Measurements from ENCODE around the gene CNNM3. TPM values are rescaled to one million over a fixed set of nuclear protein-coding genes. Genes with fewer than 3 reads are reported as not detected.
A peak's percentile ranks its signal among the peaks of the same experiment; 100 is the strongest.

CNNM3 gene
- total RNA-seq, 1 donor from 2014 or later: 29.0 TPM

DNA sequence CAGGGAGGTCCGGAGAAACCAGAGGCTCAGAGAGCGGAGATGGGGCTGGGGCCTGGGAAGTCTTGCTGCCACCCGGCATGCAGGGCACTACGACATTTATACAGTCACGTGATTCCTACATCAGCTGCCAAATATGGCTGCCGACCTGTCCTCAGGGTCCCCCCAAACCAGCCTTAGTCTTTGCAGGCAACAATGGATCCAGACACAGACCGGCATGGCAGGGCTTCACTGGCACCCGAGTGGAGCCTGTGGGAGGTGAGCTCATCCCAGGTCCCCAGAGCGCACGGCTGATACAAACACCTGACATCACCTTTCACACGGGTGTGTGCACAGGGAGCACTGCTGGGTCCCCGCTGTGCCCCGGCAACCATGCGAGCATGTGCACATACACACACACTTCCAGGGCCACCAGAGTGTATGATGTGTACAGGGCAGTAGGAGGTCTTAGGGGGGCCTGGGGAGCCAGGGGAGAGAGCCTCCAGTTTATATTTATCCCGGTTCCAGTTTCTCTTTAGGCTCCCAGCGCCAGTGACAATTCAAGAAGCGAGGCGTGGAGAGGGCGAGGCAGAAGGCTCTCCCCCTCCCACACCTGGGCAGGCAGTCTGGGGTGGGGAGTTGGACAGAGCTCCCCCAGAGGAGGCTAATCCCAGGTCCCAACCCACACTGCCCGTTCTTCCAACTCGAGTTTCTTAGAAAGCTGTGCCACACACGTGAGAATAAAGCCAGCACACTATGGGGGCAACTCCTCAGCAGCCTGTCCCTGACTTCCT is 51.1 kb downstream of the CNNM3 start:
- Histone ChIP-seq H3K9me3 (no peaks in the 10 kb centered on the region), H3K27me3 (ENCODE audit: low read depth) (no peaks in the 10 kb centered on the region), H3K4me3 (peak overlapping the region; percentile 97), H3K36me3 (peaks cover 53% of the 10 kb centered on the region), H3K4me1 (peaks cover 48% of the 10 kb centered on the region), H3K27ac (peak overlapping the region; percentile 96)
- TF ChIP-seq, protein P1, sequence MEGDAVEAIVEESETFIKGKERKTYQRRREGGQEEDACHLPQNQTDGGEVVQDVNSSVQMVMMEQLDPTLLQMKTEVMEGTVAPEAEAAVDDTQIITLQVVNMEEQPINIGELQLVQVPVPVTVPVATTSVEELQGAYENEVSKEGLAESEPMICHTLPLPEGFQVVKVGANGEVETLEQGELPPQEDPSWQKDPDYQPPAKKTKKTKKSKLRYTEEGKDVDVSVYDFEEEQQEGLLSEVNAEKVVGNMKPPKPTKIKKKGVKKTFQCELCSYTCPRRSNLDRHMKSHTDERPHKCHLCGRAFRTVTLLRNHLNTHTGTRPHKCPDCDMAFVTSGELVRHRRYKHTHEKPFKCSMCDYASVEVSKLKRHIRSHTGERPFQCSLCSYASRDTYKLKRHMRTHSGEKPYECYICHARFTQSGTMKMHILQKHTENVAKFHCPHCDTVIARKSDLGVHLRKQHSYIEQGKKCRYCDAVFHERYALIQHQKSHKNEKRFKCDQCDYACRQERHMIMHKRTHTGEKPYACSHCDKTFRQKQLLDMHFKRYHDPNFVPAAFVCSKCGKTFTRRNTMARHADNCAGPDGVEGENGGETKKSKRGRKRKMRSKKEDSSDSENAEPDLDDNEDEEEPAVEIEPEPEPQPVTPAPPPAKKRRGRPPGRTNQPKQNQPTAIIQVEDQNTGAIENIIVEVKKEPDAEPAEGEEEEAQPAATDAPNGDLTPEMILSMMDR (IDR thresholded peaks at IDR 0.05): no peak
- intact Hi-C loops (cut with DNase I): no loop called here
- DNase-seq (no peak), ATAC-seq (no peak)

DNA sequence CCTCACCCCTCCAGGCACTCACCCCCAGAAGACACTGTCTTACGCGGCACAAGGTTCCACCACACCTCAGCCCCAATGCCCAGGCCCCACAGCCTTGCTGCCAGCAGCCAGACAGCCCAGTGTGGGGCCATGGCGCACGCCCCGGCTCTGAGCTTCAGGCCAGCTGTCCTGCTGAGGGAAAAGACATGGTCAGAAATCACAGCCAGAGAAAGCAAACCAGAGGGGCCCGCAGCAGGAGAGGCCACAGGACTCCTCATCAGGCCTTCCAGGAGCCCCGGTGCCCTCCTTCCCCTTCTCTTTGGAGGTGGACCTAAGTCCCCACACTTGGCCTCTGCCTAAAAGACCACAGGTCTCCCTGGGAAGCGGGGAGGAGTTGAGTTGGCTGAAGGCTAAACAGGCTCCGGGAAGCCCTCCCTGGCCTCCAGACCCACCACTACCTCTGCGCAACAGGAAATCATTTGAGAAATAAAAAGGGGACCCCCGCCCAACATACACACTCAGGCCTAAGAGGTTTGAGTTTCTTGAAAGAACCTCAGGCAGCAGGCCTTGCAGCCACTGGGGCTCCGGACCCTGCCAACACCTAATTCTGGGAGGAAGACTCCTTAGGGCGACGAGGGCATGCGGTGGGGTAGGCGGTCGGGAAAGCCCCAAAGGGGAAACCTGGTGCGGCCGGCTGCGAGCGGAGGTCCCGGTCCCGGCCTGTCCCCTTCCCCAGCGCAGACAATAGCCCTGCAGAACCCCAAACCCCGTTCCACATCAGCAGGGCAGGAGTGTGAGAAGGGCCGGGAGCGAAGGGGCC is 51.9 kb downstream of the CNNM3 start:
- DNase-seq (no peak), ATAC-seq (no peak)
- intact Hi-C loops (cut with DNase I): no loop called here
- Histone ChIP-seq H3K27ac (peak overlapping the region; percentile 96), H3K4me3 (peak overlapping the region; percentile 97), H3K9me3 (no peaks in the 10 kb centered on the region), H3K4me1 (peaks cover 55% of the 10 kb centered on the region), H3K36me3 (peaks cover 46% of the 10 kb centered on the region), H3K27me3 (ENCODE audit: low read depth) (no peaks in the 10 kb centered on the region)
- TF ChIP-seq, protein P1 (IDR thresholded peaks at IDR 0.05): no peak

DNA sequence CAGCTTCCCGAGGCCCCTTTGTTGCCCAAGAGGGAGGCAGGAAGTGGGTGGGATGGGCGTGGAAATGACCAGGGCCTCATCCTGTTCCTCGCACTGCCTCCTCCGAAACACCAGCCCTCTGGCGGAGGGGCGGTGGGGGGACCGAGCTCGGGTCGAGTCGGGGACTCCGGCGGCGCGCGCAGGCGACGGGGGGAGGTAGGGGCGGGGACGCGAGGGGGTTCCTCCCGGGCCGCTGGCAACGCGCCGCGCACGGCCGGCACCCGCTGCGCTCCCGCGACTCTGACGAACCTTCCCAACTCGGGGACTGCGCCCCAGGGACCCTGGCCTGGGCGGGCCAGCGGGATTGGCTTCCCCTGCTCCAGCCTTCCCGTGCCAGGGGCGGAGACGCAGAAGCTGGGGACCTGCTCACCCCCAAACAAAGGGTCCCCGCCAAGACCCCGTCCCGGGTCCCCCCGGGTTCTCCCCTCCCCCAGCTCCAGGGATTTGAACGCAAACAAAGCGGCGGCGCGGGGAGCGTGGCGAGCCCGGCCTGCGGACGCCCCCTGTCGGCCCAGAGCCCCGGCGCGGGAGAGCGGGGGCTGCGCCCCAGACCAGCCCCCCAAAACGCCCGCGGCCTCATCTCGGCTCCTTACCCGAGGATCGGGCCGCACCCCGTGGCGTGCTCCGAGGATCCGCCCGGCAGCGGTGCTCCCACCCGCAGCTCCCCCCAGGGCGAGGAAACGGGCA is 52.6 kb downstream of the CNNM3 start:
- intact Hi-C loops (cut with DNase I): no loop called here
- Histone ChIP-seq H3K27me3 (ENCODE audit: low read depth) (no peaks in the 10 kb centered on the region), H3K4me1 (peaks cover 63% of the 10 kb centered on the region), H3K27ac (peak overlapping the region; percentile 96), H3K4me3 (peak overlapping the region; percentile 97), H3K36me3 (peaks cover 38% of the 10 kb centered on the region), H3K9me3 (no peaks in the 10 kb centered on the region)
- TF ChIP-seq, protein P1 (IDR thresholded peaks at IDR 0.05): peak; percentile 68
- ATAC-seq (peak; percentile 75 to 79), DNase-seq (peak; percentile 89)

DNA sequence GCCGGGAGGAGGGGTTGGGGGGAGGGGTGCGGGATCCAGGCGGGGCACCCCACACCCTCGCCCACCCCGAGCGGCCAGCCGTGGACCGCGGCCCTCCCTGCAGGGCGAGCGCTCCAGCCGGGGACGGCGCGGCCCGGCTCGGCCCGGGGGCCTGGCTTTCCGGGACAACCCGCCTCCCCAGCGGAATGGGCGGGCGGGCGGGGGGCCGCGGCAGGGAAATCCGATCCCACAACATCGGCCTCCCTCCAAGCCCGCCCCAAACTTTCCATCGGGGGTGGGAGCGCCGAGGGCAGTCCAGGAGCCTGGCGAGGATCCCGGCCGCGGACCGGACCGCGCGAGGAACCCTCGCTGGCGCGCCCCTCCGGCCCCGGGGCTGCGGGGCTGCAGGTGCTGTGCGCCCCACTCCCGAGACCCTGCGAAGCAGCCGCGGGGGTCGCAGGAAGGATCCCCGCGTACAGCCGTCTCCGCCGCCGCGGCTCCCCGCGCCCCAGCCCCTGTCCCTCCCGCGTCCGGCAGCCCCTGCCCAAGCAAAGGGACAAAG is 53.3 kb downstream of the CNNM3 start:
- H3K4me3 ChIP-seq: peak overlapping the region; percentile 97
- no peaks in the 10 kb centered on the region for H3K9me3 ChIP-seq
- peaks cover 66% of the 10 kb centered on the region for H3K4me1 ChIP-seq
- TF ChIP-seq, protein P1 (IDR thresholded peaks at IDR 0.05): peak; percentile 19
- peaks cover 32% of the 10 kb centered on the region for H3K36me3 ChIP-seq
- peak overlapping the region; percentile 96 for H3K27ac ChIP-seq
- no peaks in the 10 kb centered on the region for H3K27me3 ChIP-seq (ENCODE audit: low read depth)
- peak; percentile 78 for DNase-seq
- ATAC-seq: peak; percentile 67 to 71
- intact Hi-C loops (cut with DNase I): no loop called here

Measured in lower lobe of right lung (tissue), 2 donors.